Measurements from ENCODE around the gene FIGNL2.

Gene FIGNL2

DNA sequence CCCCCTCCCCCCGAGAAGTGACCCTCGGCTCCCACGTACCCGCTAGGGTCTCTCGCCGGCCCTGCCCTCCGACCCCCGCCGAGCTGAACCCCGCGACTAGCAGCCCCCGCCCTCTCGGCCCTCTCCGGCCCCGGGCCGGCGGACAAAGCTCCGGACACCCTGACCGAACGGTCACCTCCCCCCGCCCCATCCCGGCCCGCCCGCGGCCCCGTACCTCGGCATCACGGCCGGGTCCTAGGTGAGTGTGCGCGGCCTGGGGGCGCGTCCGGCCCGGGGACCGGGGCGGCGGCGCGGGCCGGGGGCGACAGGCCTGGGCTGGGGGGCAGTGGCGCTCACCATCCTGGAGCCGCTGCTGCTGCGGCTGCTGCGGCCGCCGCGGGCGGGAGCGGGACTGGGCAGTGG lies at the start of gene FIGNL2:
Gene FIGNL2 (minus strand): TSS at position 393 of the 402 bp plus-strand sequence. CDS start 26,305 bp downstream, outside the sequence.
- Mint-ChIP-seq H3K36me3 (ENCODE audit: low read depth) (no peaks in the 10 kb centered on the region), H3K27ac (no peak within 1 kb of the TSS), H3K9me3 (no peaks in the 10 kb centered on the region), H3K4me3 (no peak within 1 kb of the TSS), H3K4me1 (ENCODE audit: low read depth) (peaks cover 10% of the 10 kb centered on the region), H3K27me3 (ENCODE audit: low read depth) (peaks cover 75% of the 10 kb centered on the region)

GRCh38 chr12:51897181-51897580 lies 48.7 kb upstream of the FIGNL2 start:
- Mint-ChIP-seq H3K4me1 (ENCODE audit: low read depth) (peaks cover 3% of the 10 kb centered on the region), H3K36me3 (ENCODE audit: low read depth) (no peaks in the 10 kb centered on the region), H3K27me3 (ENCODE audit: low read depth) (peaks cover 22% of the 10 kb centered on the region), H3K9me3 (no peaks in the 10 kb centered on the region), H3K27ac (no peak overlapping the region), H3K4me3 (no peak overlapping the region)

GRCh38 chr12:51896236-51896635 lies 47.7 kb upstream of the FIGNL2 start:
- Mint-ChIP-seq H3K4me3 (no peak overlapping the region), H3K4me1 (ENCODE audit: low read depth) (no peaks in the 10 kb centered on the region), H3K36me3 (ENCODE audit: low read depth) (no peaks in the 10 kb centered on the region), H3K27me3 (ENCODE audit: low read depth) (peaks cover 15% of the 10 kb centered on the region), H3K27ac (no peak overlapping the region), H3K9me3 (no peaks in the 10 kb centered on the region)

DNA sequence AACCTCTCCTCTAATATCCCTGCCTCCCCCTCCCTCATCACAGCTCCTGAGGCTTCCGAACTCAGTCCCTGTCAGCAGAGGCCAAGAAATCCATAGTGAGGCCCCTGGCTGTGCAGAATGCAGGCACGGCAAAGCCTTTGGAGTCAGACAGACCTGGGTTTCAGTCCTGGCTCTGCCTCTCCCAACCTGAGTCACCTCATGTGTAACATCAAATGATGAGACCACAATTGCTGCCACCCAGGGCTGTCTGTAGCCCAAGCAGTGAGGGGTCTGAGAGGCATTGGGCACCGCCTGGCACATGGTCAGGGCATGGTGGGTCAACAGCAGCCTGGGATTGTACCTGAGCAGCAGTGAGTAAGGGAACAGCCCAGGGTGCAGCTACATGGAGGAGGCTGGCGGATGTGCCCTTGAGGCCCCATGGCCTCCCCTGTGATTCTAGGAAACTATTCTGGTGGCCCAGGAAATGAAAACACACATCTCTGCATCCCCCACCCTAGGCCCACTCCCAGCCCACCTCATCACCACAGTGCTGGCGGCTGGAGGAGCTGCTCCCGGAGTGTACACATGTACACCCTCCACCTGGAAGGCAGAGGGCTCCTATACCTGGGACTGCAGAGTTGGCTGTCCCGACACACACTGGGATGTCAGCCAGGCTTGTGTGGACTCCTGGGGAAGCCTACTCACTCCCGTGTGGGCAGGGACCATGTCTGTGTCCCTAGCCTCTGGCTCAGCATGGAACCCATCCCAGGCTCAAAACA lies 47.0 kb upstream of the FIGNL2 start:
- Mint-ChIP-seq H3K36me3 (ENCODE audit: low read depth) (no peaks in the 10 kb centered on the region), H3K27me3 (ENCODE audit: low read depth) (peaks cover 15% of the 10 kb centered on the region), H3K4me3 (no peak overlapping the region), H3K27ac (no peak overlapping the region), H3K4me1 (ENCODE audit: low read depth) (no peaks in the 10 kb centered on the region), H3K9me3 (no peaks in the 10 kb centered on the region)

DNA sequence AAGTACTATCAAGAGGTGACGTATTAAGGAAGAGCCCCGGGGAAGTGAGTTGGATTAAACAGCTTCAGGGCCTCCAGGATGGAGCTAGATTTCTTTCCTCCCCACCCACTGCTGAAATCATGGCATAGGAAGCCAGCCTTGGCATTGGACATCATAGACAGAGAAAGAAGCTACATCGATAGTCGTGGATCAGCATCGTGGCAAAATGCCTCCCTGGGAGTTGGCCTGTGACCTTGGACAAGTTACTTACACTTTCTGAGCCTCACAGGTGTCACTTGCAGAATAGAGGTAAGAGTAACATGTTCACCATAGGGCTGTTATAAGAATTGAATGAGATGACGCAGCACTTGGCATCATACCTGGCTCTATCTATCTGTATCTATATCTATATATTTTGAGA lies 45.3 kb upstream of the FIGNL2 start:
- Mint-ChIP-seq H3K36me3 (ENCODE audit: low read depth) (no peaks in the 10 kb centered on the region), H3K4me3 (no peak overlapping the region), H3K27ac (no peak overlapping the region), H3K27me3 (ENCODE audit: low read depth) (peaks cover 15% of the 10 kb centered on the region), H3K4me1 (ENCODE audit: low read depth) (no peaks in the 10 kb centered on the region), H3K9me3 (no peaks in the 10 kb centered on the region)

DNA sequence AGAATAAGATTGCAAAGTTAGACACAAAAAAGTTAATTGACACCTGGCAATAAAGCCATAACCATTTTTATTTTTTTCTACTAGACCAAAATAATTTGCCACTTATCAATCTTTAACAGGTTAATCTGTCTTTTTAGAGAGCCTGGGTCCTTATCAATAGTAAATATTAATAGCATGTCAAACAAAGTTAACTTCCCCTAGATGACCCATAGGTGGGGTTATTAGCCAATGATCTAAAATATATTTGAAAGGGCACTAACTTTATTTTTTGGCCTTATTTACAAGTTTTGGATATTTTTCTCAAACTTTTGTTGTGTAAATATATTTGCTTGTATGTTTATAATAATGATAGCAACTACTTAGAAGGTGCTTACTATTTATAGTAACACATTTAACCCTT lies 43.3 kb upstream of the FIGNL2 start:
- Mint-ChIP-seq H3K27me3 (ENCODE audit: low read depth) (peaks cover 15% of the 10 kb centered on the region), H3K4me1 (ENCODE audit: low read depth) (peaks cover 1% of the 10 kb centered on the region), H3K27ac (no peak overlapping the region), H3K9me3 (no peaks in the 10 kb centered on the region), H3K36me3 (ENCODE audit: low read depth) (no peaks in the 10 kb centered on the region), H3K4me3 (no peak overlapping the region)

GRCh38 chr12:51890511-51891171 lies 42.1 kb upstream of the FIGNL2 start:
- Mint-ChIP-seq H3K27me3 (ENCODE audit: low read depth) (peaks cover 15% of the 10 kb centered on the region), H3K9me3 (no peaks in the 10 kb centered on the region), H3K36me3 (ENCODE audit: low read depth) (no peaks in the 10 kb centered on the region), H3K4me3 (no peak overlapping the region), H3K4me1 (ENCODE audit: low read depth) (peaks cover 8% of the 10 kb centered on the region), H3K27ac (no peak overlapping the region)

DNA sequence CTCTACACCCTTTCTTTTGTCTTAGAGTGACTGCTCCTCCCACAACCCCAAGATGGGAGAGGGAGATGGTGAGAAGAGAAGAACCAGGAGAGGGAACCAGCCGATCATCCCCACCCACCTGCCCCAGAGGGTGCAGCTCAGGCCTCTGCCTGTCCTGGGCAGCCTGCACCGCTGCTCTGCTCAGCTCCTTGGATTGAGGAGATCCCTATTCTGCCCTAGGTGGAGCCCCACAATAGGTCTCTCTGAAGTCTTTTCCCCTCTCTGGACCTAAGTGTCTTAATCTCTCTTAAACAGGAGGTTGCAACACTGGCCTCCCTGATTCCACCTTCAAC lies 41.6 kb upstream of the FIGNL2 start:
- H3K36me3 Mint-ChIP-seq (ENCODE audit: low read depth) = no peaks in the 10 kb centered on the region
- H3K9me3 Mint-ChIP-seq = peaks cover 2% of the 10 kb centered on the region
- peaks cover 8% of the 10 kb centered on the region for H3K4me1 Mint-ChIP-seq (ENCODE audit: low read depth)
- H3K27ac Mint-ChIP-seq = no peak overlapping the region
- peaks cover 15% of the 10 kb centered on the region for H3K27me3 Mint-ChIP-seq (ENCODE audit: low read depth)
- H3K4me3 Mint-ChIP-seq = no peak overlapping the region

GRCh38 chr12:51889216-51890132 lies 41.0 kb upstream of the FIGNL2 start:
- peaks cover 14% of the 10 kb centered on the region for H3K27me3 Mint-ChIP-seq (ENCODE audit: low read depth)
- H3K36me3 Mint-ChIP-seq (ENCODE audit: low read depth) = no peaks in the 10 kb centered on the region
- peaks cover 5% of the 10 kb centered on the region for H3K9me3 Mint-ChIP-seq
- H3K4me1 Mint-ChIP-seq (ENCODE audit: low read depth) = peaks cover 8% of the 10 kb centered on the region
- H3K4me3 Mint-ChIP-seq = no peak overlapping the region
- no peak overlapping the region for H3K27ac Mint-ChIP-seq

DNA sequence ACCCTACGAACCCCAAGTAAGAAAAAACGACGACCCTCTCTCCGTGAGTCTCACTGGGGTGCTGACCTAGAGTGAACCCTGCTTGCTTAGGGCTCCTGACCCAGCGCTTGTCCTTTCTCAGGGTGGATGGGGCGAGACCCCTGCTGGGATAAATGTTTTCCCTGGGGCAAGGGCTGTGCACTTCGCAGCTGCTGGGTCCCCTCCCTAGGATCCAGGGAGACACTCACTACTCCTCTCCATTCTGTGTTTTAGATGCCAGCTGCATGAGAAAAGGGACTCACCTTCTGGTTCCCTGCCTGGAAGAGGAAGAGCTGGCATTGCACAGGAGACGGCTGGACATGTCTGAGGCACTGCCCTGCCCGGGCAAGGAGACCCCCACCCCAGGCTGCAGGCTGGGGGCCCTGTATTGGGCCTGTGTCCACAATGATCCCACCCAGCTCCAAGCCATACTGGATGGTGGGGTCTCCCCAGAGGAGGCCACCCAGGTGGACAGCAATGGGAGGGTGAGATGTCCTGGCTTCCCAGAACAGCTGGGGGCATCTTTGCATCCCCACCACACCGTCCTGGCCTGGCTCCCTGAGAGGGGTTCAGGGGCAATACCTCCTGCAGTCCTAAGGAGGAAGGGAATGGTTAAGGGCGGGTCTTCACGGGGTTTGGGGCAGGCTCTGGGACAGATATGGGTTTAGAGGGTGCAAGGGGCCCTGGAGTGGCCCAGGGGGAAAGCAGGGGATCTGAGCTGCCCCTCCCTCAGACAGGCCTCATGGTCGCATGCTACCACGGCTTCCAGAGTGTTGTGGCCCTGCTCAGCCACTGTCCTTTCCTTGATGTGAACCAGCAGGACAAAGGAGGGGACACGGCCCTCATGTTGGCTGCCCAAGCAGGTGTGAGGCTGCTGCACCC lies 40.0 kb upstream of the FIGNL2 start:
- Mint-ChIP-seq H3K4me3 (no peak overlapping the region), H3K27me3 (ENCODE audit: low read depth) (peaks cover 9% of the 10 kb centered on the region), H3K36me3 (ENCODE audit: low read depth) (no peaks in the 10 kb centered on the region), H3K4me1 (ENCODE audit: low read depth) (peaks cover 8% of the 10 kb centered on the region), H3K9me3 (peaks cover 5% of the 10 kb centered on the region), H3K27ac (no peak overlapping the region)

GRCh38 chr12:51887476-51888315 lies 39.2 kb upstream of the FIGNL2 start, which contains the start of gene ANKRD33:
ANKRD33 (plus strand) TSS chr12:51888103; CDS start chr12:51888187, 84 bp downstream.
- peaks cover 5% of the 10 kb centered on the region for H3K9me3 Mint-ChIP-seq
- H3K27ac Mint-ChIP-seq = no peak within 1 kb of the TSS
- peaks cover 2% of the 10 kb centered on the region for H3K27me3 Mint-ChIP-seq (ENCODE audit: low read depth)
- no peaks in the 10 kb centered on the region for H3K36me3 Mint-ChIP-seq (ENCODE audit: low read depth)
- H3K4me3 Mint-ChIP-seq = no peak within 1 kb of the TSS
- peaks cover 8% of the 10 kb centered on the region for H3K4me1 Mint-ChIP-seq (ENCODE audit: low read depth)

DNA sequence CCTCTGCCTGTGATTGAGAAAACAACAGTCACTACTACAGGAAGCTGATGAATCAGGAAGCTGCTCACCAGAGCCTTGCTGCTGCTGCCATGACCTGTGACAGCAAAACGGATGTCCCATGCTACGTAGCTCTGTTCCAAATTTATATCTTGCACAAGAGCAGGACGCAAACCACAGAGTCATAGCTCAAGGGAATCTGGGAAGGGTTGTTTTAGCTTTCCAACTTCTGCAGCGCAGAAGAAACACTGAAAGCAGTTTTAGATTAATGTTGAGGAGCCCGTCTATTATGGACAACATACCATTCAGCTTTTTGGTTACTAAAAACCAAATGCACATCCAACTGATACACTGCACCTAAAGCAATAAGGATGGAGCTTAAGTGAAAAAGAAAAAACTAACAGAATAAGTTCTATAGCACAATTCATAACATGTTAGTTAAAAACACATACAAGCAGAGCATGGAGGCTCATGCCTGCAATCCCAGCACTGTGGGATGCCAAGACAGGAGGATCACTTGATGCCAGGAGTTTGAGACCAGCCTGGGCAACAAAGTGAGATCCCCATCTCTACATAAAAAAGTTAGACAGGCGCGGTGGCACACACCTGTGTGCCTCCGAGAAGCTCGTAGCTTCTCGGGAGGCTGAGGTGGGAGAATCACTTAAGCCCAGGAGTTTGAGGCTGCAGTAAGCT lies 37.6 kb upstream of the FIGNL2 start:
- Mint-ChIP-seq H3K4me1 (ENCODE audit: low read depth) (peaks cover 8% of the 10 kb centered on the region), H3K36me3 (ENCODE audit: low read depth) (no peaks in the 10 kb centered on the region), H3K27me3 (ENCODE audit: low read depth) (peaks cover 4% of the 10 kb centered on the region), H3K4me3 (no peak overlapping the region), H3K27ac (peak overlapping the region; percentile 85), H3K9me3 (peaks cover 5% of the 10 kb centered on the region)
